ENCODE results near the gene FAM120B.

- TF ChIP-seq YY1 (IDR thresholded peaks at IDR 0.05; ENCODE audit: insufficient read depth, insufficient read length), result no peak
- no peak for TF ChIP-seq ZNF274 (IDR thresholded peaks at IDR 0.05; ENCODE audit: low read depth, low read length)
Measured at GRCh38 chr6:170385506-170385905, 78.9 kb downstream of the FAM120B start.
